LoVo (cell line): ENCODE measurements around the gene C19orf33.
"Not testable (repeated sequence)": the region's sequence is repeated elsewhere in the genome, so short reads cannot be mapped to it uniquely, and the experiment has no call there.

Experiments
- DNase-seq: peaks from one replicate; pipeline ENCODE4 v3.0.0-alpha.2; 2016; ENCODE audit warnings: low spot score

Gene C19orf33

GRCh38 chr19:38303517-38304351, at the start of gene C19orf33:
Gene C19orf33 (plus strand): TSS chr19:38304251. CDS start chr19:38304262, 11 bp downstream.
- DNase-seq, result peak; percentile 97

GRCh38 chr19:38255383-38256014, 48.6 kb upstream of the C19orf33 start:
- no peak for DNase-seq

GRCh38 chr19:38261942-38262341, 42.1 kb upstream of the C19orf33 start:
- DNase-seq, result not testable (repeated sequence)

- no peak for DNase-seq
Measured at GRCh38 chr19:38262585-38263268, 41.3 kb upstream of the C19orf33 start.

GRCh38 chr19:38263689-38264485, 40.2 kb upstream of the C19orf33 start:
- DNase-seq, result peak; percentile 96

GRCh38 chr19:38264486-38265212, 39.4 kb upstream of the C19orf33 start, which contains the start of gene SPINT2:
Gene SPINT2 (plus strand): TSS chr19:38264573. CDS start chr19:38264893, 320 bp downstream.
- DNase-seq, result no peak

- DNase-seq, result peak; percentile 33
Measured at GRCh38 chr19:38265213-38265861, 38.7 kb upstream of the C19orf33 start.

GRCh38 chr19:38265921-38266429, 38.1 kb upstream of the C19orf33 start:
- DNase-seq, result no peak

- peak; percentile 72 for DNase-seq
Measured at GRCh38 chr19:38266981-38267597, 37.0 kb upstream of the C19orf33 start.

- peak; percentile 32 for DNase-seq
Measured at GRCh38 chr19:38267761-38268483, 36.1 kb upstream of the C19orf33 start.

- DNase-seq, result no peak
Measured at GRCh38 chr19:38268539-38268938, 35.5 kb upstream of the C19orf33 start.

- peak; percentile 48 for DNase-seq
Measured at GRCh38 chr19:38270587-38271167, 33.4 kb upstream of the C19orf33 start.

- DNase-seq, result peak; percentile 81
Measured at GRCh38 chr19:38273499-38273898, 30.6 kb upstream of the C19orf33 start.

GRCh38 chr19:38274739-38275138, 29.3 kb upstream of the C19orf33 start:
- no peak for DNase-seq

GRCh38 chr19:38276942-38277517, 27.0 kb upstream of the C19orf33 start:
- no peak for DNase-seq

GRCh38 chr19:38277549-38277948, 26.5 kb upstream of the C19orf33 start:
- DNase-seq, result no peak

GRCh38 chr19:38277969-38278680, 25.9 kb upstream of the C19orf33 start:
- DNase-seq, result no peak

GRCh38 chr19:38278751-38279150, 25.3 kb upstream of the C19orf33 start:
- no peak for DNase-seq
